ENCODE measurements around the gene MS4A10. TPM values are rescaled to one million over a fixed set of nuclear protein-coding genes. Genes with fewer than 3 reads are reported as not detected.

Gene MS4A10
- total RNA-seq, 1 experiment from 2014 or later: not detected

DNA sequence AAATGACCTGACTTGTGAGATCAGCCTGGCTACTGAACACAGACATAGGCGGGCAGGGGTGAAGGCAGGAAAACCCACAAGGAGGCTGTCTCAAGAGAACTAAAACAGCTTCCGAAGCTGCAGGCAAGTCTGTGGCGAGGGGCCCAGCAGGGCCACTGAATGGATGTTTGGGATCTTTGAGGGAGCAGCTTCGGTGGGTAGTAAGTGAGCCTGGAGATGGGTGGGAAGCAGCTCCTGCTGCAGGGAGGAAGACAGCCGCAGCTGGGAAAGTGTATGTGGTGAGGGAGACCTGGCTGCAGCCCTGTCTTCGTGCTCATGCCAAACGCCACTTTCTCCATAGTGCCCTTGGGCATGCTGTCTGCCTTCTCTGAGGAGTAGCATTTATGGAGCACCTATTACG lies 60.2 kb downstream of the MS4A10 start:
- ChIA-PET RAD21 (ENCODE audit: low non-redundant PET in 1 of 2, low total read pairs in 2 of 2, uncharacterized antibody in 2 of 2, unreplicated experiment in 2 of 2) (no interaction called here), POLR2A (no interaction called here), CTCF (interaction anchor here (1.2 kb wide), 1 partner anchor 42 kb away, joined by 4 read pairs; no protein-coding TSS in a partner anchor)
- Histone ChIP-seq H4K20me1 (ENCODE audit: insufficient read depth) (no peaks in the 10 kb centered on the region), H3K9me3 (ENCODE audit: control insufficient read depth in 1 of 2, insufficient read depth in 1 of 2, low read depth in 1 of 2, low read length in 2 of 2) (no peaks in the 10 kb centered on the region), H3K4me1 (ENCODE audit: control insufficient read depth in 1 of 2, insufficient read depth in 2 of 2, low read length in 2 of 2) (peaks cover 13 to 23% of the 10 kb centered on the region in 2 experiments), H3K27ac (ENCODE audit: low read depth, low read length) (no peak overlapping the region), H3K27me3 (ENCODE audit: insufficient read depth, low read length) (no peaks in the 10 kb centered on the region), H3K9me2 (ENCODE audit: insufficient read depth) (no peaks in the 10 kb centered on the region), H3K79me2 (ENCODE audit: insufficient read depth, low read length) (peaks cover 60% of the 10 kb centered on the region), H3K4me3 (replicated peaks in 1 of 2; ENCODE audit: low read depth in 1 of 2, low read length in 2 of 2) (no peak overlapping the region), H3K36me3 (ENCODE audit: control insufficient read depth in 1 of 2, insufficient read depth in 2 of 2, low read length in 2 of 2) (peaks cover 15 to 52% of the 10 kb centered on the region in 2 experiments), H3K4me2 (ENCODE audit: low read length) (no peak overlapping the region), H3K9ac (ENCODE audit: low read length) (no peak overlapping the region), H2AFZ (ENCODE audit: low read depth, low read length, poor library complexity, severe bottlenecking) (no peak overlapping the region)
- no peak for TF ChIP-seq EZH2 (IDR thresholded peaks at IDR 0.05)
- TF ChIP-seq, protein P1, sequence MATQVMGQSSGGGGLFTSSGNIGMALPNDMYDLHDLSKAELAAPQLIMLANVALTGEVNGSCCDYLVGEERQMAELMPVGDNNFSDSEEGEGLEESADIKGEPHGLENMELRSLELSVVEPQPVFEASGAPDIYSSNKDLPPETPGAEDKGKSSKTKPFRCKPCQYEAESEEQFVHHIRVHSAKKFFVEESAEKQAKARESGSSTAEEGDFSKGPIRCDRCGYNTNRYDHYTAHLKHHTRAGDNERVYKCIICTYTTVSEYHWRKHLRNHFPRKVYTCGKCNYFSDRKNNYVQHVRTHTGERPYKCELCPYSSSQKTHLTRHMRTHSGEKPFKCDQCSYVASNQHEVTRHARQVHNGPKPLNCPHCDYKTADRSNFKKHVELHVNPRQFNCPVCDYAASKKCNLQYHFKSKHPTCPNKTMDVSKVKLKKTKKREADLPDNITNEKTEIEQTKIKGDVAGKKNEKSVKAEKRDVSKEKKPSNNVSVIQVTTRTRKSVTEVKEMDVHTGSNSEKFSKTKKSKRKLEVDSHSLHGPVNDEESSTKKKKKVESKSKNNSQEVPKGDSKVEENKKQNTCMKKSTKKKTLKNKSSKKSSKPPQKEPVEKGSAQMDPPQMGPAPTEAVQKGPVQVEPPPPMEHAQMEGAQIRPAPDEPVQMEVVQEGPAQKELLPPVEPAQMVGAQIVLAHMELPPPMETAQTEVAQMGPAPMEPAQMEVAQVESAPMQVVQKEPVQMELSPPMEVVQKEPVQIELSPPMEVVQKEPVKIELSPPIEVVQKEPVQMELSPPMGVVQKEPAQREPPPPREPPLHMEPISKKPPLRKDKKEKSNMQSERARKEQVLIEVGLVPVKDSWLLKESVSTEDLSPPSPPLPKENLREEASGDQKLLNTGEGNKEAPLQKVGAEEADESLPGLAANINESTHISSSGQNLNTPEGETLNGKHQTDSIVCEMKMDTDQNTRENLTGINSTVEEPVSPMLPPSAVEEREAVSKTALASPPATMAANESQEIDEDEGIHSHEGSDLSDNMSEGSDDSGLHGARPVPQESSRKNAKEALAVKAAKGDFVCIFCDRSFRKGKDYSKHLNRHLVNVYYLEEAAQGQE (IDR thresholded peaks at IDR 0.05; ENCODE audit: low read depth): no peak
- DNase-seq (ENCODE audit: low read depth, low spot score) (no peak), ATAC-seq (no peak)
- no TSS peak for BruUV-seq (replicated peaks)
- intact Hi-C loops (cut with micrococcal nuclease): no loop called here

DNA sequence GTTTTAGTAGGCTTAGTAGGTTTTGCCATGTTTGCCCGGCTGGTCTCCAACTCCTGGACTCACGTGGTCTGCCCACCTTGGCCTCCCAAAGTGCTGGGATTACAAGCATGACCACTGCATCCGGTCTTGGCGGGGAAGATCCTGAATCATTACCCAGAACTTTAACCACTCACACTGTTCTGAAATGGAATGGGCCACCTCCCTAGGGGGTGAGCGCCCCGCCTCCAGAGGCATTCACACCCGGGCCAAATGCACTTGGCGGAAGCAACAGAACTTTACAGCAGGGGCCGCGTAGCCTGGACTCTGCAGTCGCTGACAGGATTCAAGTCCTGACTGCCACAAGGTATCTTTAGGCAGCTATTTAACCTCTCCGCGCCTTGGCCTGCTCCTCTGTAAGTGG lies 62.1 kb downstream of the MS4A10 start:
- no peak for ATAC-seq
- H3K9ac ChIP-seq (ENCODE audit: low read length): no peak overlapping the region
- DNase-seq (ENCODE audit: low read depth, low spot score): no peak
- no peaks in the 10 kb centered on the region for H3K9me3 ChIP-seq (ENCODE audit: control insufficient read depth in 1 of 2, insufficient read depth in 1 of 2, low read depth in 1 of 2, low read length in 2 of 2)
- peaks cover 10 to 16% of the 10 kb centered on the region in 2 experiments for H3K4me1 ChIP-seq (ENCODE audit: control insufficient read depth in 1 of 2, insufficient read depth in 2 of 2, low read length in 2 of 2)
- peaks cover 56% of the 10 kb centered on the region for H3K79me2 ChIP-seq (ENCODE audit: insufficient read depth, low read length)
- H3K36me3 ChIP-seq (ENCODE audit: control insufficient read depth in 1 of 2, insufficient read depth in 2 of 2, low read length in 2 of 2): peaks cover 23 to 66% of the 10 kb centered on the region in 2 experiments
- H3K27me3 ChIP-seq (ENCODE audit: insufficient read depth, low read length): no peaks in the 10 kb centered on the region
- intact Hi-C loops (cut with micrococcal nuclease): no loop called here
- POLR2A ChIA-PET: no interaction called here
- no peak overlapping the region for H2AFZ ChIP-seq (ENCODE audit: low read depth, low read length, poor library complexity, severe bottlenecking)
- no peaks in the 10 kb centered on the region for H4K20me1 ChIP-seq (ENCODE audit: insufficient read depth)
- H3K9me2 ChIP-seq (ENCODE audit: insufficient read depth): no peaks in the 10 kb centered on the region
- CTCF ChIA-PET: no interaction called here
- no peak overlapping the region for H3K27ac ChIP-seq (ENCODE audit: low read depth, low read length)
- H3K4me3 ChIP-seq (replicated peaks in 1 of 2; ENCODE audit: low read depth in 1 of 2, low read length in 2 of 2): no peak overlapping the region
- no TSS peak for BruUV-seq (replicated peaks)
- RAD21 ChIA-PET (ENCODE audit: low non-redundant PET in 1 of 2, low total read pairs in 2 of 2, uncharacterized antibody in 2 of 2, unreplicated experiment in 2 of 2): no interaction called here
- no peak overlapping the region for H3K4me2 ChIP-seq (ENCODE audit: low read length)
- TF ChIP-seq, protein P2, sequence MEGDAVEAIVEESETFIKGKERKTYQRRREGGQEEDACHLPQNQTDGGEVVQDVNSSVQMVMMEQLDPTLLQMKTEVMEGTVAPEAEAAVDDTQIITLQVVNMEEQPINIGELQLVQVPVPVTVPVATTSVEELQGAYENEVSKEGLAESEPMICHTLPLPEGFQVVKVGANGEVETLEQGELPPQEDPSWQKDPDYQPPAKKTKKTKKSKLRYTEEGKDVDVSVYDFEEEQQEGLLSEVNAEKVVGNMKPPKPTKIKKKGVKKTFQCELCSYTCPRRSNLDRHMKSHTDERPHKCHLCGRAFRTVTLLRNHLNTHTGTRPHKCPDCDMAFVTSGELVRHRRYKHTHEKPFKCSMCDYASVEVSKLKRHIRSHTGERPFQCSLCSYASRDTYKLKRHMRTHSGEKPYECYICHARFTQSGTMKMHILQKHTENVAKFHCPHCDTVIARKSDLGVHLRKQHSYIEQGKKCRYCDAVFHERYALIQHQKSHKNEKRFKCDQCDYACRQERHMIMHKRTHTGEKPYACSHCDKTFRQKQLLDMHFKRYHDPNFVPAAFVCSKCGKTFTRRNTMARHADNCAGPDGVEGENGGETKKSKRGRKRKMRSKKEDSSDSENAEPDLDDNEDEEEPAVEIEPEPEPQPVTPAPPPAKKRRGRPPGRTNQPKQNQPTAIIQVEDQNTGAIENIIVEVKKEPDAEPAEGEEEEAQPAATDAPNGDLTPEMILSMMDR (IDR thresholded peaks at IDR 0.05 in 2 of 3, conservative IDR thresholded peaks at IDR 0.05 in 1 of 3; ENCODE audit: borderline replicate concordance in 1 of 3, insufficient read depth in 1 of 3, low read depth in 2 of 3, low read length in 2 of 3): no peak
- TF ChIP-seq ELF1 (IDR thresholded peaks at IDR 0.05; ENCODE audit: borderline replicate concordance, low read depth) (no peak), JUND (IDR thresholded peaks at IDR 0.05) (no peak), YY1 (IDR thresholded peaks at IDR 0.05; ENCODE audit: extremely low read depth, insufficient replicate concordance, low read depth, low read length) (no peak), CBX3 (IDR thresholded peaks at IDR 0.05; ENCODE audit: low read depth) (no peak), TCF7L2 (IDR thresholded peaks at IDR 0.05; ENCODE audit: borderline replicate concordance, extremely low read depth, insufficient read depth, insufficient read length) (no peak), EGR1 (IDR thresholded peaks at IDR 0.05; ENCODE audit: low read depth) (no peak), POLR2A (IDR thresholded peaks at IDR 0.05; ENCODE audit: borderline replicate concordance, extremely low read depth, insufficient read depth, insufficient read length) (no peak), SIN3A (IDR thresholded peaks at IDR 0.05; ENCODE audit: low read depth) (no peak), POLR2AphosphoS5 (IDR thresholded peaks at IDR 0.05; ENCODE audit: low read depth, low read length) (no peak)
- TF ChIP-seq, protein P3, sequence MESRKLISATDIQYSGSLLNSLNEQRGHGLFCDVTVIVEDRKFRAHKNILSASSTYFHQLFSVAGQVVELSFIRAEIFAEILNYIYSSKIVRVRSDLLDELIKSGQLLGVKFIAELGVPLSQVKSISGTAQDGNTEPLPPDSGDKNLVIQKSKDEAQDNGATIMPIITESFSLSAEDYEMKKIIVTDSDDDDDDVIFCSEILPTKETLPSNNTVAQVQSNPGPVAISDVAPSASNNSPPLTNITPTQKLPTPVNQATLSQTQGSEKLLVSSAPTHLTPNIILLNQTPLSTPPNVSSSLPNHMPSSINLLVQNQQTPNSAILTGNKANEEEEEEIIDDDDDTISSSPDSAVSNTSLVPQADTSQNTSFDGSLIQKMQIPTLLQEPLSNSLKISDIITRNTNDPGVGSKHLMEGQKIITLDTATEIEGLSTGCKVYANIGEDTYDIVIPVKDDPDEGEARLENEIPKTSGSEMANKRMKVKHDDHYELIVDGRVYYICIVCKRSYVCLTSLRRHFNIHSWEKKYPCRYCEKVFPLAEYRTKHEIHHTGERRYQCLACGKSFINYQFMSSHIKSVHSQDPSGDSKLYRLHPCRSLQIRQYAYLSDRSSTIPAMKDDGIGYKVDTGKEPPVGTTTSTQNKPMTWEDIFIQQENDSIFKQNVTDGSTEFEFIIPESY (IDR thresholded peaks at IDR 0.05; ENCODE audit: extremely low read depth, insufficient replicate concordance, low read length): no peak

Data from HCT116 (cell line).